HAP-1 (cell line): ENCODE measurements around the gene GPC3.

ENCODE experiments used
- DNase-seq, 2 experiments: peaks; one replicate each; pipeline ENCODE4 v3.0.0-alpha.2; 2016 to 2020; ENCODE audit warnings: low spot score in 2 of 2
- H3K27me3 ChIP-seq: fragments of 250-450 bp; sonication (Bioruptor Pico); 2 replicates; pipeline ENCODE4 v1.5.1; 2020; ENCODE audit warnings: low read depth, mild to moderate bottlenecking, moderate library complexity
- H3K36me3 ChIP-seq: fragments of 250-450 bp; sonication (Bioruptor Pico); replicated peaks from 2 replicates; pipeline ENCODE4 v1.5.1; 2020; ENCODE audit warnings: mild to moderate bottlenecking
- H3K4me1 ChIP-seq: fragments of 250-450 bp; sonication (Bioruptor Pico); 2 replicates; pipeline ENCODE4 v1.5.1; 2020; ENCODE audit warnings: mild to moderate bottlenecking
- H3K4me3 ChIP-seq: fragments of 250-450 bp; sonication (Bioruptor Pico); 2 replicates; pipeline ENCODE4 v1.5.1; 2020; ENCODE audit warnings: mild to moderate bottlenecking, moderate library complexity
- H3K9me3 ChIP-seq: fragments of 250-450 bp; sonication (Bioruptor Pico); 2 replicates; pipeline ENCODE4 v1.5.1; 2020; ENCODE audit warnings: mild to moderate bottlenecking, moderate library complexity
- in situ Hi-C: fragments of 300-500 bp; cut with MboI; formaldehyde crosslinking; loops from 3 replicates; pipeline ENCODE4 v1.14.3; 2020; ENCODE audit warnings: low sequenced_read_pairs, inconsistent platforms, mixed read lengths

GPC3 gene

DNA sequence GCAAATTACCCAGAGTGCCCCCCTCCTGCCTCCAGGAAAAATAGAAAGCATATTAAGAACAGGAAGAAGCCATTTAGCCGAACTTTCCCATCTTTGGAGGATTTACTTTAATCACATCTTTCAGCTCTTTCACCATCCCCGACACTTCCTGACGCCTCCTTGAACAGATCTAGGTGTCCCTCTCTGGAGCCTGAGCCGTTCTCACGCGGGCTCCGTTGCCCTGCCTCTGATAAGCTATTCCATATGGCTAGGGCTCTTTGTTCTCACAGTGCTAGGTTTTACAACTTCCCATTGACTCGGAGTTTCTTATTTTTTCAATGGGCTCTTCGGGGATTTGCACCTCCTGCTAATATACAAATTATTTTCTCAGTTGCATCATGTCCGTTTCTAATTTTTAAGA lies 488.0 kb downstream of the GPC3 start:
- in situ Hi-C loops, result no loop called here
- peak; percentile 63 to 75 for DNase-seq
- Histone ChIP-seq H3K4me3 (no peak overlapping the region), H3K36me3 (no peaks in the 10 kb centered on the region), H3K9me3 (no peaks in the 10 kb centered on the region), H3K27me3 (no peaks in the 10 kb centered on the region), H3K4me1 (peaks cover 29% of the 10 kb centered on the region)

DNA sequence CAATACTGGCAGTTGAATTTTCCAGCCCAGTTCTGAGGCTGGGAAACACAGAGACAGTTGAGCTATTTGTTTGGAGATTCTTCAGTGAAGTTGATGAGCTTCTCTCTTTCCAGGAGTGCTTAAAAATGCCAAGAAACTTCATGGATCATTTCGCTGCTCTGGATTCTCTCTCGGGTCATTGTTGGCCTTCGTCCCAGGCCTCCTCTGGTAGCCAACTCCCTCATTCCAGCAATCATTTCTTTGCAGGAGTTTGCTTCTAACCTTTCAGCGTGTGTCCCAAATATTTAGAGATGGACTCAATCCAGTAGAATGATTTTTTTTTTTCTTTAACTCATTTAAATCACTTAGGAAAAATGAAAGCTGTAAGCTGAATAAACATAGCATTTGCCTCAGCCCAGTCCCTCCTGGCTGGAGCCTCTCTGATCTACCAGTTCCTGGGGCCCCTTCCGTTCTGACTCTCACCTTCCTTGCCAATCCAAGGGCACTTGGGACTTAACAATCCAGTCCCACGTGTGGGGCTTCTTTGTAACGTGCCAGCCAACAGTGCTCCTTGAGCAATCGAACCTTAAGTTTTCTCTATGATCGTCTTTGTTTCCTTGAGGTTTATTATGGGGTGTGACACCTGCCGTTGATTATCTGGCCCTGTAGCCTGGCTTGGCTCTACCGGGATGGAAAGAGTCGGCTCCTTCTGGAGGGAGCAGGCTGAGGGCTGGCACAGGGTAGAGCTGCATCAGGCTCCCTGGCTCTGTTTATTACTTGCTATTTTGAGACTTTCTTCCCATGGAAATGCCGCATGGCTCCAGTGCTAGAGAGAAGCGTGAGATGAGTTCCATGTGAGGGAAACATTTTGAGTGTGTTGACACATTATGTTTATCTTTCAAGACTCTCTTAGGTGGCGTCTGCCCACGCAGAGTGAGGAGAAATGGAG lies 489.7 kb downstream of the GPC3 start:
- H3K4me3 ChIP-seq, result no peak overlapping the region
- in situ Hi-C loops, result no loop called here
- no peaks in the 10 kb centered on the region for H3K9me3 ChIP-seq
- H3K36me3 ChIP-seq, result no peaks in the 10 kb centered on the region
- DNase-seq, result peak in 1 of 2 experiments; percentile 33
- H3K4me1 ChIP-seq, result peaks cover 29% of the 10 kb centered on the region
- no peaks in the 10 kb centered on the region for H3K27me3 ChIP-seq

DNA sequence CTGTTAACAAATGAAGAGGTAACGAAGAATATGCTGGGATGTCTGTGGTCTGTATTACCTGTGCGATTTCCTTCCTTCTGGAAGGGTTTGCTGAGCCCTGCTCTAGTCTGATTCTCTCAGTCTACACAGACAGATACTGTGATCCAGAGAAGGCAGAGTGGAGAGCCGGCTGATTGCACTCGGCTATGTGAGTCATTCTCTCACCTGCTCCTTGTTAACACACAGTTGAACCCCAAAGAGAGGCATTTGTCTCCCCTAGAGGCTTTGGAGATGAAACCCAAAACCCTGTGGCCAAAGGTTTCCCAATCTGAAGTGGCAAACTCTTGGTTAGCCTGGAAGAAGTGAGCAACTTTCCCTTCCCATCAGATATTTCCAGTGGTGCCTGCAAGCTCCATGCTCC lies 492.0 kb downstream of the GPC3 start:
- in situ Hi-C loops, result no loop called here
- peaks cover 29% of the 10 kb centered on the region for H3K4me1 ChIP-seq

DNA sequence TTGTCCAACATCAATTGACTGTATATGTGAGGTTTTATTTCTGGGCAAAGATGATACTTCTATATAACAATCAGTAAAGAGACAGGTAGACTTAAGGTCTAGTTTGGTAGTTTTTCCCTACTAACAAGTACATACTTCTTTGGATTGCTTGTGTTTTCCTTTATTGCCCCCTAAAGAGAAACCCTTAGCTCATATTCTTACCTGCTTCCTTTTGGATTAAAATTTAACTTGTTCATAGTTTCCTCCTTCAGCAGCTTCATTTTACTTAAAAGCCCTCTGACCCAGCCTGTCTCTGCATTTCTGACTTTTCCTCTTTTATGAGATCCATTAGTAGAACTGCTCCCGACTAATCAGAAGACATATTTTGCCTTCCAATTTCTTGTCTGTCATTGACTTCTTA lies 494.4 kb downstream of the GPC3 start:
- no peak for DNase-seq
- Histone ChIP-seq H3K4me3 (no peak overlapping the region), H3K36me3 (no peaks in the 10 kb centered on the region), H3K27me3 (no peaks in the 10 kb centered on the region), H3K9me3 (no peaks in the 10 kb centered on the region), H3K4me1 (peaks cover 11% of the 10 kb centered on the region)
- in situ Hi-C loops, result no loop called here

More for the DNA sequence above, 492.0 kb downstream of the GPC3 start:
- Histone ChIP-seq H3K4me3 (no peak overlapping the region), H3K36me3 (no peaks in the 10 kb centered on the region), H3K27me3 (no peaks in the 10 kb centered on the region), H3K9me3 (no peaks in the 10 kb centered on the region)
- no peak for DNase-seq
